Activated T-helper 1 cell treated with anti-CD3 and anti-CD28 coated beads, Interleukin-12 subunit alpha, Interleukin-12 subunit beta, Interleukin-2, Interleukin-4 antibody, amounts not matched to agents 30 ng/mL and 10 ng/mL and 1 ng/mL, durations not matched to agents 14 hours and 24 hours and 36 hours (primary cell): ENCODE data around the gene TMEM52B. TPM values are rescaled to one million over a fixed set of nuclear protein-coding genes. Genes with fewer than 3 reads are reported as not detected.

Source experiments
- DNase-seq: peaks from one replicate; pipeline ENCODE4 v3.0.0; 2021; ENCODE audit warnings: low spot score
- H3K27ac Mint-ChIP-seq: one replicate; pipeline ENCODE4 v1.8.0; 2021; ENCODE audit warnings: mild to moderate bottlenecking, mixed read lengths
- H3K27me3 Mint-ChIP-seq: one replicate; pipeline ENCODE4 v1.8.0; 2022; ENCODE audit warnings: mild to moderate bottlenecking, moderate library complexity, mixed read lengths; ENCODE audit not compliant: insufficient read depth
- H3K36me3 Mint-ChIP-seq: one replicate; pipeline ENCODE4 v1.8.0; 2021; ENCODE audit warnings: low read depth, mixed read lengths
- H3K4me1 Mint-ChIP-seq: one replicate; pipeline ENCODE4 v1.8.0; 2021; ENCODE audit warnings: low read depth, mixed read lengths
- H3K4me3 Mint-ChIP-seq: one replicate; pipeline ENCODE4 v1.8.0; 2021; ENCODE audit warnings: mild to moderate bottlenecking, moderate library complexity, mixed read lengths
- H3K9me3 Mint-ChIP-seq: one replicate; pipeline ENCODE4 v1.8.0; 2021; ENCODE audit warnings: mixed read lengths
- intact Hi-C: fragments of 100-400 bp; cut with micrococcal nuclease; formaldehyde crosslinking; loops from one replicate; pipeline ENCODE4 v1.15.1; 2024
- total RNA-seq: library from RNA; stranded (reverse); gene quantifications from 2 replicates; pipeline ENCODE4 v1.2.3, GENCODE V29; 2022

TMEM52B gene
- total RNA-seq, 1 donor from 2014 or later: not detected

DNA sequence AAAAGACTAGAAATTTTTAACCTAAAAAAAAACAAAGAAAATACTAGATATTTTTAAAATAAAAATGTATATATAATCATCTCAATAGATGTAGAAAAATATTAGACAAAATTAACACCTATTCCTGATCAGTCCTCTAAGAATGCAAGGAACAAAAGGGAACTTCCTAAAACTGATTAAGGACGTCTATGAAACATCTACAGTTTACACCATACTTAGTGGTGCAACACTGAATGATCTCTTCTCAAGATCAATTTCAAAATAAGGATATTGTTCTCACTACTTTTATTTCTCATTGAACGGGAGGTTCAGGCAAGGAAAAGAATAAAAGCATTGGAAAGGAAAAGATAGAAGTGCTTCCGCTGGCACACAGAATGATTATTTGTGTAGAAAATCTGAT is 22.9 kb upstream of the TMEM52B start:
- H3K9me3 Mint-ChIP-seq: no peaks in the 10 kb centered on the region
- H3K4me3 Mint-ChIP-seq: no peak overlapping the region

DNA sequence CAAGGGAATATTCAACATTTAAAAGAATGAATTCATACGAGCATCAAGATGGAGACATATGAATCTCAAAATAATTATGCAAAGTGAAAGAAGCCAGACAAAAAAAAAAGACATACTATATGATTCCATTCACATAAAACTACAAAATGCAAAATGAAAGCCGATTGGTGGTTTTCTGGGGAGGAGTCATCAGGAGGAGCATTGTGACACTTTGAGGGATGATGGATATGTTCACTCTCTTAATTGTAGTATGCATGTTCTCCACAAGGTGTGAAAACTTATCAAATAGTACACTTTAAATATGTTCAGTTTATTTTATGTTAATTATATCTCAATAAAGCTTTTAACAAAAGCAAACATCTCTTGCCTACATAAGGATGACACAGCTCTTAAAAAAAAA is 20.4 kb upstream of the TMEM52B start:
- Mint-ChIP-seq H3K27me3 (peaks cover 55% of the 10 kb centered on the region), H3K36me3 (no peaks in the 10 kb centered on the region), H3K9me3 (no peaks in the 10 kb centered on the region), H3K4me1 (no peaks in the 10 kb centered on the region), H3K27ac (no peak overlapping the region), H3K4me3 (no peak overlapping the region)
- no peak for DNase-seq
- intact Hi-C loops: no loop called here

More for the DNA sequence above, 22.9 kb upstream of the TMEM52B start:
- Mint-ChIP-seq H3K4me1 (peaks cover 5% of the 10 kb centered on the region), H3K27ac (no peak overlapping the region), H3K36me3 (no peaks in the 10 kb centered on the region), H3K27me3 (peaks cover 49% of the 10 kb centered on the region)
- intact Hi-C loops: no loop called here
- DNase-seq: no peak

DNA sequence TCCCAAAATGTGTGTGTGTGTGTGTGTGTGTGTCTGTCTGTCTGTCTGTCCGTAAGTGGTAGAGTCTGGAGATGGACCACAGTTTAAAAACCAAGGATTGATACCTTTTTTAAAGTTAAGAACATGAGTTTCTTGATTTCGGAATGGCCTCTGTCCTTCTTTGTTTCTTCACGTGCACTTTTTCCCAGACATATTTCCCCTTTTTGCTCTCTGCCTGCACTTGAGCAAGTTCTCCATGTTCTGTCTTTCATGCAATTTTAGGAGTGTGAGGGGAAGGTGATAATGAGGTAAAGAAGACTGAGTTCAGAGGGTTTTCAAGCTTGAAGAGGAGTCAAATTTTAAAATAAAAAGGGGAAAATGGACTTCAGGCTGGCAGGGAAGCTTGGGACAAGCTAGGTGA is 19.6 kb upstream of the TMEM52B start:
- intact Hi-C loops: no loop called here
- Mint-ChIP-seq H3K9me3 (no peaks in the 10 kb centered on the region), H3K36me3 (no peaks in the 10 kb centered on the region), H3K4me1 (no peaks in the 10 kb centered on the region), H3K27me3 (peaks cover 50% of the 10 kb centered on the region), H3K4me3 (no peak overlapping the region), H3K27ac (no peak overlapping the region)
- DNase-seq: no peak

DNA sequence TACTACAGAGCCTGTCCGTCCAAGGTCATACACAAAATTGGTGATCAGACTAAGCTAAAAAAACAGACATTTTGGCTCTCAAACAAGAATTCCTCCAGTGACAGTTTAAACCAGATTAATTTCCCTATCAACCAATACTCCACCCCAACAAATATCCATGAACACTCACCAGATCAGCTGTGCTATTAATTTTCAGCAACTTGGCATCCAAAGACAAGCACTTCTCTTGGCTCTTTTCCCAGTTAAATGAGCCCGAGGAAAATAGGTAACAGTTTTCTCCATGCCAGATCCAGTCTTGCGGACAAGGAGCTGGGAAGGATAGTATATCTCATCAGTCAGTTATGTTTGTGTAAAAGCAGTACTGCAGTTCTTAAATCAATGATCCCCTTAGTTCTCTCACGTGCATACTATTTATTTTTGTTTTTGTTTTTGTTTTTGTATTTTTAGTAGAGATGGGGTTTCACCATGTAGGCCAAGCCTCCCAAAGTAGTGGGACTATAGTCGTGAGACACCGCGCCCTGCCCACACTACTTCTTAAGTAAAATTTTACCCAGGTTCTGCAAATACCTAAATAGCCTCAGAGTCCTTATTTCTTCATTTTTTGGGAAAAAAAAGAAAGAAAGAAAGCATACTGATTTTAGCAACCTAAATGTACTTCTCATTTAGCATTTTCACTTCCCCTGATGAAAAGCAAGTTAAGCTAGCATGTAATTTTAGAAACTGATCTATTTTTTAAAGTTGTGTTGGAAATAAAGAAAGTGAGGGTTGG is 18.0 kb upstream of the TMEM52B start:
- Mint-ChIP-seq H3K36me3 (no peaks in the 10 kb centered on the region), H3K4me1 (no peaks in the 10 kb centered on the region), H3K9me3 (no peaks in the 10 kb centered on the region), H3K27ac (no peak overlapping the region), H3K27me3 (peaks cover 43% of the 10 kb centered on the region), H3K4me3 (no peak overlapping the region)
- no peak for DNase-seq
- intact Hi-C loops: no loop called here

DNA sequence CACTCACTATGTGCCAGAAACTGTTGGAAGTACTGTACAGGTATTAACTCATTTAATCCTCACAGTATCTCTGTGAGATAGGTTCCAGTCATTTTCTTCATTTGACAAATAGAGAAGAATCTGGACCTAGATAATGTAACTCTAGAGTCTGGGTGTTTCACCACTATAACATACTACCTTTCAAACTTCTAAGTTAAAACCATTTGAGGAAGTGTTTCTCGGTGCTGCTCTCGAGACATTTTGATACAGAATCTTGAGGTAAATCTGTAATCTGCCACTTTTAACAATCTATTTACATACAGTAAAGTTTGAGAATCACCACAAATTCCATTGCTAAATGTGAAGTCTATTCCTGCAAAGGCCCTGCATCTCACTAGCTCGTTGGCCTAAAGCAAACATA is 15.7 kb upstream of the TMEM52B start:
- no peak overlapping the region for H3K27ac Mint-ChIP-seq
- no peaks in the 10 kb centered on the region for H3K36me3 Mint-ChIP-seq
- peaks cover 36% of the 10 kb centered on the region for H3K27me3 Mint-ChIP-seq
- intact Hi-C loops: no loop called here
- H3K4me1 Mint-ChIP-seq: no peaks in the 10 kb centered on the region
- H3K4me3 Mint-ChIP-seq: no peak overlapping the region
- DNase-seq: no peak
- no peaks in the 10 kb centered on the region for H3K9me3 Mint-ChIP-seq

DNA sequence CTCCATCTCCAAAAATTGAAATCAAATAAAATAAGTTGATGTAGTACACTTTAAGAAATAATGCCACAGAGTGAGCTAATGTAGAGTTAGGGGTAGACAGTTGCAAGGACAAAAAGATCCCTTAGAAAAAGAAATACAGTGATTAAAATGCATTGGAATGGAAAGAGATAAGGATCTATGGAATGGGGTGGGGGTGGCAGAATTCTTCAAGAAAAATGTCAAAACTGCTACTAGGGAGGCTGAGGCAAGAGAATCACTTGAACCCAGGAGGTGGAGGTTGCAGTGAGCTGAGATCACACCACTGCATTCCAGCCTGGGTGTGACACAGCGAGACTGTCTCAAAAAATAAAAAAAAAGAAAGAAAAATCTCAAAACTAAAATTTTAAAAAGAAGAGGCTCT is 13.4 kb upstream of the TMEM52B start:
- no peaks in the 10 kb centered on the region for H3K36me3 Mint-ChIP-seq
- no peak overlapping the region for H3K27ac Mint-ChIP-seq
- H3K4me3 Mint-ChIP-seq: no peak overlapping the region
- intact Hi-C loops: no loop called here
- no peaks in the 10 kb centered on the region for H3K9me3 Mint-ChIP-seq
- no peak for DNase-seq
- no peaks in the 10 kb centered on the region for H3K4me1 Mint-ChIP-seq
- peaks cover 31% of the 10 kb centered on the region for H3K27me3 Mint-ChIP-seq

DNA sequence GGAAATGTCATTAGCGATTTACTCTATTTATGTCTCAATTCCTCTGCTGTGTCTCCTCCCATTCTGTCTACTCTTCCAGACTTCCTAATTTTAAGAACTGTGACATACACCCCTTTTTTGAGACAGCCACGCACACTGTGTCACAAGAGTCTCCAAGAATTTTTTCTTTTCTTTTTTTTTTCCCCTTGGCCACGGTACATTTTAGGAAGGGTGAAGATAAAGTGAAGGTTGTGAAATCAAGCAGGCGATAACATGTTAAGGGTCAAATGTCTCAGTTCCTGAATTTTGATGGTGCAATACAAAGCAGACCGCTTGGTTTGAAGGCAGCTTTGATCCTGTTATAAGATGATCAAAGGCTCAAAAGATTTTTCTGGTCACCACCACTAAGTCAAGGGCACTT is 11.2 kb upstream of the TMEM52B start:
- Mint-ChIP-seq H3K4me3 (no peak overlapping the region), H3K27ac (no peak overlapping the region), H3K27me3 (peaks cover 31% of the 10 kb centered on the region), H3K36me3 (no peaks in the 10 kb centered on the region), H3K9me3 (no peaks in the 10 kb centered on the region), H3K4me1 (no peaks in the 10 kb centered on the region)
- DNase-seq: no peak
- intact Hi-C loops: no loop called here

DNA sequence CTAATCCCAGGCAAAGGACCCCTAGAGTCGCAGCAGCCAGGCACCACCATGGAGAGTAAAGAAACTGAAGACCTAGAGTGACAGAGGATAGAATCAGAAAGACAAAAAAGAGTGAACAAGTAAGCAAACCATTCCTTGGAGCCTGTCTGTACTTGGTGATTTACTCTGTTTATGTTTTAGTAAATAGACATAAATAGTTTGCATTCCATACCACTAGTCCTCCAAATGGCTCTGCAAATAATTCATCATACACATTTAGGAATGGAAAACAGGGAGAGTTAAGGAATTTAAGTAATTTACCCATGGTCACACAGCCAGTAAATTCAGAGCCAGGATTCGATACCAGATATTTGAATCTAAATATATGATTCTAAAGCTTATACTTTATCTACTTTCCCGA is 9.7 kb upstream of the TMEM52B start:
- no peak overlapping the region for H3K27ac Mint-ChIP-seq
- H3K4me3 Mint-ChIP-seq: no peak overlapping the region
- peaks cover 27% of the 10 kb centered on the region for H3K27me3 Mint-ChIP-seq
- intact Hi-C loops: no loop called here
- H3K9me3 Mint-ChIP-seq: no peaks in the 10 kb centered on the region
- no peaks in the 10 kb centered on the region for H3K36me3 Mint-ChIP-seq
- DNase-seq: no peak
- no peaks in the 10 kb centered on the region for H3K4me1 Mint-ChIP-seq

DNA sequence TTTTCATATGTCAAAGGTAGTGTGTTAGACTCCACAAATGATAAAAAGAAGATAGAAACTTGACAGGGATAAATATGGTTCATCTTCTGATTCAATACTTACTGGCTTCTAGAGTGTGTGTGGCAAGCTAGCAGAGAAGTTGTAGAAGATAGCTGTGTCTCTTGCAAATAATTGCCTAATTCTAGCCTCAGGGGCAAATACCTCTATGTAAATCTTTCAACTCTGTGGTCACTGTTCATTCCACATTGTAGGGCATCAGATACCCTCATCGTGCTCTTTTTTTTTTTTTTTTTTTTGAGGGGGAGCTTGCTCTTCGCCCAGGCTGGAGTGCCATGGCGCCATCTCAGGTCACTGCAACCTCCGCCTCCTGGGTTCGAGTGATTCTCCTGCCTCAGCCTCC is 8.6 kb upstream of the TMEM52B start:
- no peaks in the 10 kb centered on the region for H3K4me1 Mint-ChIP-seq
- intact Hi-C loops: no loop called here
- H3K27me3 Mint-ChIP-seq: peaks cover 23% of the 10 kb centered on the region
- H3K9me3 Mint-ChIP-seq: no peaks in the 10 kb centered on the region
- no peak overlapping the region for H3K27ac Mint-ChIP-seq
- H3K36me3 Mint-ChIP-seq: no peaks in the 10 kb centered on the region
- no peak overlapping the region for H3K4me3 Mint-ChIP-seq
- no peak for DNase-seq

GRCh38 chr12:10171973-10172728 is 6.7 kb upstream of the TMEM52B start, which contains the start of gene OLR1:
Gene OLR1, minus strand, starts transcription at chr12:10172132. Its CDS starts 55 bp downstream, at chr12:10172077.
- Mint-ChIP-seq H3K27ac (no peak within 1 kb of the TSS), H3K9me3 (no peaks in the 10 kb centered on the region), H3K27me3 (peaks cover 20% of the 10 kb centered on the region), H3K36me3 (no peaks in the 10 kb centered on the region), H3K4me3 (no peak within 1 kb of the TSS), H3K4me1 (no peaks in the 10 kb centered on the region)
- no peak for DNase-seq
- intact Hi-C loops: no loop called here

DNA sequence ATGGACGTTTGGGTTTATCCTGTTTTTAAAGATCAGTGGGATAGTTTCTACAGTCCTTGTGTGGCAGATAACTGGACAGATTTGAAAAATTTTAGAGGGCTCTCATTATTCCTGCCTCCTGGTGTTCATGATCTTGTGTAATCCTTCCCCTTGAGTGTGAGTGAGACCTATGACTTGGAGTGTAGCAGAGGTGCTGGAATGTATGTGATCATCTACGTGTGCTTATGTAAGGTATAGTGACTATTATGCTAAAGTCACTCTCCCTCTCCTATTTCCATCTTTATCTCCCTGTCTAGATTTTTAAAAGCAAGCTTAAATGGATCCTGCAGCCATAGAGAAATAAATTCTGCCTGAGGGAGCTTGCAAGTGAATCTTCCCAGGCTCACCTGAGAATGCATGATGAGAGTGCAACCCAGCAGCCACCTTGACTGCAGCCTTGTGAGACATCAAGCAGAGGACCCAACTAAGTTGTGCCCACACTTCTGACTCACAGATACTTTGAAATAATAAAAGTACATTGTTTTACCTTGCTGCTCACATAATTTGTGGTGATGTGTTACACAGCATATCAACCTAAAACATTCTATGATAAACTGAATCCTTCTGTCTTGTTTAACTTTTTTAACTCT is 3.7 kb upstream of the TMEM52B start:
- H3K4me3 Mint-ChIP-seq: no peak overlapping the region
- DNase-seq: no peak
- no peaks in the 10 kb centered on the region for H3K4me1 Mint-ChIP-seq
- peaks cover 12% of the 10 kb centered on the region for H3K27me3 Mint-ChIP-seq
- intact Hi-C loops: no loop called here
- H3K27ac Mint-ChIP-seq: no peak overlapping the region
- H3K36me3 Mint-ChIP-seq: no peaks in the 10 kb centered on the region
- no peaks in the 10 kb centered on the region for H3K9me3 Mint-ChIP-seq

DNA sequence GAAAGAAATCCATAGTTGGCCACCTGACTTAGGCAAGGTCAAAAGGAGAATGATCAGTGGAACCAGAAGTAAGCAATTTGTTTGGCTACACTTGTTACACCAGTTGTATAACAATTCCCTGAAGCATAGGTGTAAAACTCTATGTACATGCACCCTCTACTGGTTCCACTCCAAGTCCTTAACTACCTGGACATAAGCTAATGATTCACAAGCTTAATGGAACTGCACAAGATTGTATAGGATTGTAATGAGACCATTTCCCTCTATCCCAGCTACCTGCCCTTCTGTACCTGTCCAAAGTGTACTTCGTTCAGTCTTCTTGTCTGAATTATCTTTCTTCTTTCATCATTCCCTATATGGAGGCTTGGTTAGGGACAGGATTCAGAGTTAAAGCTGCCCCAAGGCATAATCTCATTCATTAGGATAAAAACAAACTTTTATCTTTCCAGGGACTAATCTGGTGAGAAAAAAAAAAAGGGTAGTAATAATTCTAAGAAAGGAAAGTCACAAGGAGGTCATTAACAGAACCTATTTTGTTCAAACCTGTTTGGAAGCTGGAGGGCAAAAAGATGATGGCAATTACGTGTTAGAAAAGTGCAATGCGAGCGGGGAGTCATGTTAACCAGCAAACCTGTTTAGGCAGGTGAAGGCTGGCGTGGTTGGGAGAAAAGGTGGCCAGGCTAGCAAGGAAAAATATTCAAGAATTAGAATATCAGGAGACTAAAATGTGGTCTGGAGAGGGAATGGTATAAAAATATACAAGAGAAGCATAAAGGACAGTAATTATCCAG is 2.8 kb upstream of the TMEM52B start:
- DNase-seq: no peak
- H3K9me3 Mint-ChIP-seq: no peaks in the 10 kb centered on the region
- H3K27me3 Mint-ChIP-seq: peaks cover 14% of the 10 kb centered on the region
- no peaks in the 10 kb centered on the region for H3K4me1 Mint-ChIP-seq
- no peak overlapping the region for H3K27ac Mint-ChIP-seq
- no peak overlapping the region for H3K4me3 Mint-ChIP-seq
- no peaks in the 10 kb centered on the region for H3K36me3 Mint-ChIP-seq
- intact Hi-C loops: no loop called here
